Motor neuron (in vitro differentiated cells): ENCODE measurements around the gene NSFL1C. TPM values are rescaled to one million over a fixed set of nuclear protein-coding genes. Genes with fewer than 3 reads are reported as not detected.
"Not testable (repeated sequence)": the region's sequence is repeated elsewhere in the genome, so short reads cannot be mapped to it uniquely, and the experiment has no call there.

ENCODE experiments used
- ATAC-seq, 8 experiments: fragments of 200-7000 bp; cut with Tn5 transposase; replicated peaks in 6 of 8; 2 replicates each; pipeline ENCODE4 v1.8.0; 2021; ENCODE audit warnings: mild to moderate bottlenecking in 8 of 8, moderate library complexity in 8 of 8
- H3K27ac ChIP-seq, 2 donors: fragments of 250-450 bp; sonication (Bioruptor Pico); 2 replicates each; pipeline ENCODE4 v1.9.0; 2021; ENCODE audit warnings: antibody characterized with exemption in 2 of 2, mild to moderate bottlenecking in 2 of 2, moderate library complexity in 1 of 2
- H3K4me1 ChIP-seq, 2 donors: fragments of 250-450 bp; sonication (Bioruptor Pico); replicated peaks in 1 of 2; 2 replicates each; pipeline ENCODE4 v1.6.1; 2021; ENCODE audit warnings: antibody characterized with exemption in 2 of 2, mild to moderate bottlenecking in 2 of 2, moderate library complexity in 1 of 2
- H3K4me3 ChIP-seq, 5 donors: fragments of 250-450 bp; sonication (Bioruptor Pico); 2 replicates each; pipeline ENCODE4 v1.9.0; 2021; ENCODE audit warnings: antibody characterized with exemption in 5 of 5, mild to moderate bottlenecking in 5 of 5, moderate library complexity in 4 of 5
- WGBS, 10 experiments: fragments of 450-650 bp; shearing (Covaris generic); methylation state at CpG; one replicate each; pipeline ENCODE4 v1.0.0; 2022; 5-methylcytosine and 5-hydroxymethylcytosine counted together
- in situ Hi-C, 9 experiments: fragments of 400-800 bp; cut with MboI; loops; one replicate each; pipeline ENCODE4 v1.15.0; 2021; ENCODE audit warnings: low sequenced_read_pairs in 9 of 9, low pct_unique_long_range_greater_than_20kb in 2 of 9; ENCODE audit not compliant: unreplicated experiment in 9 of 9
- total RNA-seq, 8 experiments: library from RNA; unstranded; fragments of 300-600 nt; gene quantifications; 2 replicates each; pipeline versions ENCODE4 v1.2.3 to v1.2.4, GENCODE V29; 2022

Gene NSFL1C
- total RNA-seq, 8 experiments from 2014 or later = 40.7 to 65.6 (median 58.2) TPM

- 17 to 97% (median 71%) methylated on average over 1 to 6 of the region's 7 CpGs for WGBS, 10 experiments
- Histone ChIP-seq H3K4me1 (no peaks in the 10 kb centered on the region), H3K4me3 (no peak overlapping the region), H3K27ac (no peak overlapping the region)
- in situ Hi-C loops = no loop called here
- no peak for ATAC-seq
Observed at GRCh38 chr20:1402149-1402548, 64.5 kb downstream of the NSFL1C start.

GRCh38 chr20:1401451-1401907 lies 65.2 kb downstream of the NSFL1C start:
- in situ Hi-C loops = no loop called here
- 42 to 100% (median 86%) methylated on average over 1 to 3 of the region's 3 CpGs; no CpG with 5 or more reads in 3 of the 10 experiments for WGBS, 10 experiments
- Histone ChIP-seq H3K4me3 (no peak overlapping the region), H3K4me1 (no peaks in the 10 kb centered on the region), H3K27ac (no peak overlapping the region)
- no peak for ATAC-seq

DNA sequence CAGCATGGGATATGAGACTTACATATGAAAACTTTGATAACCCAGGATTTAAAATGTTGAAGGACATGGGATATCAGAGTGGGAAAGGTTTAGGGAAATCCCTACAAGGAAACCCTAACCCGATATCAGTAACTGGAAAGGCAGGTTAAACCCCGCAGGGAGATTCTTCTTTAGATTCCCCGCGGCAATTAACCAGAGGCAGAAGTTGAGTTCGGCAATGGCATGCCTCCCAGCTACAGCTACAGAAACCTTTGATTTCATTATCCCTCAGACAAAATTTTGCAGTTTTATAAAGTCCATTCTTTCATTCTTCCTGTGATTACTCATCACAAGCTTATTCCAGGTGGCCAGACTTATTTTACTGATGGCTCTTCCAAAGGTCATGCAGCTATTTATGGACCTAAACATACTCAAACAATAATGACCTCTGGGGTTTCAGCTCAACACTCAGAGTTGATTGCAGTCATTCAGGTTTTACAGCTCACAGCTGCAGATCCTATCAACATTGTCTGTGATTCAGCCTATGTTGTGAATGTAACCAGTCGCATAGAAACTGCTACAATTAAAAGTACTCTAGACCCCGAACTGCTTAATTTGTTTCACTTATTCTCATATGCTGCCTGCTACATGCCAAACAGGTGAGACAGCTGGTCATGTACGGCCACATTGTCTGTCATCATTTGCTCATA lies 66.8 kb downstream of the NSFL1C start:
- H3K4me1 ChIP-seq, H3K4me3 ChIP-seq, H3K27ac ChIP-seq, in situ Hi-C loops, ATAC-seq: not testable (repeated sequence)
- 7 to 80% (median 52%) methylated on average over 1 to 8 of the region's 8 CpGs; no CpG with 5 or more reads in 1 of the 10 experiments for WGBS, 10 experiments

GRCh38 chr20:1398185-1398584 lies 68.5 kb downstream of the NSFL1C start:
- H3K4me3 ChIP-seq, H3K4me1 ChIP-seq, in situ Hi-C loops, H3K27ac ChIP-seq, ATAC-seq: not testable (repeated sequence)
- WGBS, 10 experiments = 50 to 93% (median 72%) methylated on average over 1 to 6 of the region's 7 CpGs; no CpG with 5 or more reads in 2 of the 10 experiments

- H3K4me1 ChIP-seq = peaks cover 4 to 5% of the 10 kb centered on the region in 2 donors
- in situ Hi-C loops = no loop called here
- ATAC-seq = no peak
- WGBS, 10 experiments = 21 to 100% (median 82%) methylated on average over 1 to 4 of the region's 4 CpGs; no CpG with 5 or more reads in 1 of the 10 experiments
- H3K4me3 ChIP-seq = no peak overlapping the region
- H3K27ac ChIP-seq = no peak overlapping the region
Observed at GRCh38 chr20:1397710-1398109, 68.9 kb downstream of the NSFL1C start.

DNA sequence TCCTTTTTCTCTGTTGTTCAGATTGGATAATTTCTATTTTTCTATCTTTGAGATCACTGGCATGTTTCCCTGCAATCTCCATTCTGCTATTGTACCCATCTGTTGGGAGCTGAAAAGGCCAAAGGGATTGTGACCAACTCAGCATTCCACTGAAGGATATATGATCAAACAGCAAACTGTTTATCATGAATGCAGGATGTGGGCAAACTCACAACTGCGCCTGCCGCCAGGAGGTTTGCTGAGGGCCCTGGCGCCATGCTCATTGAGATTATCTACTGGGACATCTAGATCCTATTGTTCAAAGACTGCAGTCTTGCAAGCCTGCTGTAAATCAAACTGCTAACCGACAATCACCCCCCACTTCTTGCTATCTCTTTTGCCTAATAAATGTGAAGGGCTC lies 69.9 kb downstream of the NSFL1C start:
- H3K4me3 ChIP-seq = no peak overlapping the region
- 50 to 100% (median 85%) methylated on average over 1 to 4 of the region's 4 CpGs; no CpG with 5 or more reads in 3 of the 10 experiments for WGBS, 10 experiments
- in situ Hi-C loops = no loop called here
- H3K4me1 ChIP-seq = peaks cover 7 to 8% of the 10 kb centered on the region in 2 donors
- H3K27ac ChIP-seq = no peak overlapping the region
- ATAC-seq = no peak

DNA sequence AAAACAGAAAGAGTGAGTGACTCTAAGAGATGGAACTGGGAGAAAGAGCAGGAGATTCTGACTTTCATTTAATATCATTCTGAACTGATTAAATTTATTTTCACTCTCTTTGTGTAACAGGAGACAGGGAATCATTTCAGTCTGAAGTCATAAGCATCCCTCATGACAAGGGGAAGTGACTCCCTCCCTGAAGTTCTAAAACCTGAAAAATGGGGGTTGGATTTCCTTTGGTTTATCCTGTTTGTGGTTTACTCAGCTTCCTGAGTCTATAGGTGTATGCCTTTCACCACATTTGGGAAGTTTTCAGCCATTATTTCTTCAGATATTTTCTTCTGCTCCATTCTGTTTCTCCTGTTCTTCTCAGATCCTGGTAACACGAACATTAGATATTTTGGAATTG lies 70.4 kb downstream of the NSFL1C start:
- WGBS, 10 experiments = 0 to 89% (median 38%) methylated on average over 1 of the region's 1 CpG; no CpG with 5 or more reads in 1 of the 10 experiments
- in situ Hi-C loops = no loop called here
- Histone ChIP-seq H3K4me3 (no peak overlapping the region), H3K27ac (no peak overlapping the region), H3K4me1 (peaks cover 12% of the 10 kb centered on the region in 2 donors)
- no peak for ATAC-seq

- 0 to 100% (median 80%) methylated on average over 1 to 2 of the region's 2 CpGs; no CpG with 5 or more reads in 5 of the 10 experiments for WGBS, 10 experiments
- peaks cover 22 to 23% of the 10 kb centered on the region in 2 donors for H3K4me1 ChIP-seq
- in situ Hi-C loops = no loop called here
- no peak overlapping the region for H3K27ac ChIP-seq
- H3K4me3 ChIP-seq = no peak overlapping the region
- ATAC-seq = no peak
Observed at GRCh38 chr20:1394686-1395085, 72.0 kb downstream of the NSFL1C start.

DNA sequence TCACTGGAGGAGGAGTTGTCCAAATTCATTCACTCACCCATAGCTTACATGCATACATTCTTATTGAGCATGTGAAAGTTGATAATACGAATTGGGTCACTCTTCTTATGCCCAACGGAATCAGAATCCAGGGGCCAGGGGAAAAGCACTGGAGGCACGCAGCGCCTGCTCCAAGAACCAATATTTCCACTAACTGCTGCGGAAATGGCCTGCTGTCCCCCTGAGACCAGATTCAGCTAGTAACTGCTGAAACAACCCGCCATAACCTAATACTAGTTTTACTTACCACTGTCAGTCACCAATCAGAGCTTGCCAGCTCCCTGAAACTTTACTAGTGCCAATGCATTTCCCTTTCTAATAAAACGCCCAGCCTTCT lies 73.2 kb downstream of the NSFL1C start:
- in situ Hi-C loops = no loop called here
- 54 to 100% (median 79%) methylated on average over 1 to 7 of the region's 7 CpGs; no CpG with 5 or more reads in 3 of the 10 experiments for WGBS, 10 experiments
- no peak for ATAC-seq

DNA sequence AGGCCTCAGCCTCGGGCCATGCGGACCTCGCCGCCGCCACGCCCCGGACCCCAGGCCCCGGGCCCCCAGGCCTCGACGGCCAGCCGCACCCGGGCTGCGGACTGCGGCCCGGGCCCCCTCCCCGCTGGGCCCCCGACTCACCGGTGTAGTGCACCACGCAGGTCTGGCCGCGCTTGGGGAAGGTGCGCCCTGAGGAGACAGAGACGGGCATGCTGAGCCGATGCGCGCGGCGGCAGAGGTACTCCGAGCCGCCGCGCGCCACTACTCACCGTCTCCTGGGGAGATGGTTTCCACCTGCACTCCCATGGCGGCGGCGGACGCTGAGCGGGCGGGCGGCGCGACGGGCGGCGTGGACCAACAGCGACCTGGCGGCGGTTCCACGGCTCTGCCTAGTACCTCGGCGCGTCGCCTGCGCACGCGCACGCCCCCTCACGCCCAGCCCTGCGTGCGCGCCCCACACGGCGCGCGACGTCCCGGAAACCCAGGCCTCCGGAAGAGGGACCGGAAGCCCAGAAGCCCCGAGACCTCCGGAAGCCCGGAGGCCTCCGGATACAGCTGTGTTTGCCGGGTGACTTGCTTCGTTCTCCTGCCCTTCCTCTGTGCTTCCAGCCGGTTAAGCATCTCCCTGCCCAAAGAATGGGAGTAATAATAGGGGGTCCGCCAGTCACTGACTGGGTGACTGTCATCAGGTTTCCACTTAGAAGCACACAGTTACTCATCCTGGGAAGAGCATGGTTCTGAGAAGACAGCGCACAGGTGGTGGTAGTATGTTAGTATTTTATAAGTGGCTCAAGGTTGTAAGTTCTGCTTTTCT lies 73.7 kb downstream of the NSFL1C start, which contains the start of gene FKBP1A:
Gene FKBP1A, minus strand, starts transcription at position 362 of the 814 bp plus-strand sequence. Its CDS starts 56 bp downstream, at position 306.
- Histone ChIP-seq H3K4me3 (peak within 1 kb of the TSS; percentile 64 to 92 (median 74)), H3K4me1 (peaks cover 22 to 23% of the 10 kb centered on the region in 2 donors), H3K27ac (peak within 1 kb of the TSS; percentile 59 to 72)
- peak; percentile 86 to 99 (median 97) for ATAC-seq
- in situ Hi-C loops = no loop called here
- 0 to 57% (median 6%) methylated on average over 1 to 7 of the region's 79 CpGs; no CpG with 5 or more reads in 5 of the 10 experiments for WGBS, 10 experiments

More for the DNA sequence above, 73.2 kb downstream of the NSFL1C start:
- peak overlapping the region; percentile 64 to 92 (median 74) for H3K4me3 ChIP-seq
- H3K4me1 ChIP-seq = peaks cover 22 to 23% of the 10 kb centered on the region in 2 donors
- peak overlapping the region; percentile 57 to 64 for H3K27ac ChIP-seq

GRCh38 chr20:1392443-1392692 lies 74.3 kb downstream of the NSFL1C start:
- WGBS, 10 experiments = 0 to 10% (median 5%) methylated on average over 2 to 4 of the region's 13 CpGs; no CpG with 5 or more reads in 7 of the 10 experiments
- Histone ChIP-seq H3K4me1 (peaks cover 22 to 23% of the 10 kb centered on the region in 2 donors), H3K27ac (peak overlapping the region; percentile 59 to 72), H3K4me3 (peak overlapping the region; percentile 64 to 92 (median 74))
- in situ Hi-C loops = no loop called here
- peak in 3 of 8 experiments; percentile 50 to 56 (median 51) for ATAC-seq
